Nephron progenitor cell (in vitro differentiated cells): Measurements from ENCODE around the gene RYR3.

Experiments
- DNase-seq: peaks from one replicate; pipeline ENCODE4 v3.0.0; 2021
- H3K27ac Mint-ChIP-seq: 2 replicates; pipeline ENCODE4 v1.8.0; 2021; ENCODE audit warnings: mild to moderate bottlenecking, moderate library complexity, mixed read lengths
- H3K27me3 Mint-ChIP-seq: 2 replicates; pipeline ENCODE4 v1.8.0; 2021; ENCODE audit warnings: mild to moderate bottlenecking, low read depth, mixed read lengths; ENCODE audit not compliant: poor library complexity
- H3K36me3 Mint-ChIP-seq: 2 replicates; pipeline ENCODE4 v1.8.0; 2021; ENCODE audit warnings: low read depth, mixed read lengths
- H3K4me1 Mint-ChIP-seq: 2 replicates; pipeline ENCODE4 v1.8.0; 2021; ENCODE audit warnings: mixed read lengths
- H3K4me3 Mint-ChIP-seq: 2 replicates; pipeline ENCODE4 v1.8.0; 2021; ENCODE audit warnings: mild to moderate bottlenecking, moderate library complexity, mixed read lengths
- H3K9me3 Mint-ChIP-seq: 2 replicates; pipeline ENCODE4 v1.8.0; 2021; ENCODE audit warnings: mild to moderate bottlenecking, moderate library complexity, mixed read lengths
- CTCF ChIP-seq: fragments of 200-600 bp; sonication (generic); IDR thresholded peaks from 2 replicates; pipeline ENCODE4 v1.5.0; 2021; ENCODE audit warnings: antibody characterized with exemption

The RYR3 gene

GRCh38 chr15:33467816-33468163, 157.0 kb downstream of the RYR3 start:
- no peak overlapping the region for H3K4me3 Mint-ChIP-seq

GRCh38 chr15:33468740-33469139, 158.0 kb downstream of the RYR3 start:
- H3K27ac Mint-ChIP-seq = no peak overlapping the region
- TF ChIP-seq CTCF = no peak
- H3K36me3 Mint-ChIP-seq = no peaks in the 10 kb centered on the region
- no peaks in the 10 kb centered on the region for H3K27me3 Mint-ChIP-seq
- no peak overlapping the region for H3K4me3 Mint-ChIP-seq
- no peaks in the 10 kb centered on the region for H3K9me3 Mint-ChIP-seq
- no peaks in the 10 kb centered on the region for H3K4me1 Mint-ChIP-seq
- DNase-seq = no peak

More at GRCh38 chr15:33467816-33468163, 157.0 kb downstream of the RYR3 start:
- Mint-ChIP-seq H3K36me3 (no peaks in the 10 kb centered on the region), H3K9me3 (no peaks in the 10 kb centered on the region), H3K27me3 (no peaks in the 10 kb centered on the region), H3K27ac (no peak overlapping the region), H3K4me1 (no peaks in the 10 kb centered on the region)
- no peak for DNase-seq
- TF ChIP-seq CTCF = no peak

- DNase-seq = no peak
- peaks cover 4% of the 10 kb centered on the region for H3K27me3 Mint-ChIP-seq
These were observed 162.2 kb downstream of the RYR3 start for GRCh38 chr15:33473005-33473404.

GRCh38 chr15:33473714-33474113, 162.9 kb downstream of the RYR3 start:
- Mint-ChIP-seq H3K27ac (no peak overlapping the region), H3K4me3 (no peak overlapping the region), H3K36me3 (no peaks in the 10 kb centered on the region), H3K4me1 (no peaks in the 10 kb centered on the region), H3K27me3 (peaks cover 4% of the 10 kb centered on the region), H3K9me3 (no peaks in the 10 kb centered on the region)
- no peak for DNase-seq
- TF ChIP-seq CTCF = no peak

More at GRCh38 chr15:33473005-33473404, 162.2 kb downstream of the RYR3 start:
- no peaks in the 10 kb centered on the region for H3K36me3 Mint-ChIP-seq
- H3K27ac Mint-ChIP-seq = no peak overlapping the region
- no peak overlapping the region for H3K4me3 Mint-ChIP-seq
- no peaks in the 10 kb centered on the region for H3K9me3 Mint-ChIP-seq
- TF ChIP-seq CTCF = no peak
- H3K4me1 Mint-ChIP-seq = no peaks in the 10 kb centered on the region

- H3K27me3 Mint-ChIP-seq = peaks cover 4% of the 10 kb centered on the region
- no peaks in the 10 kb centered on the region for H3K4me1 Mint-ChIP-seq
- no peaks in the 10 kb centered on the region for H3K36me3 Mint-ChIP-seq
- H3K9me3 Mint-ChIP-seq = peaks cover 4% of the 10 kb centered on the region
- H3K27ac Mint-ChIP-seq = no peak overlapping the region
- DNase-seq = no peak
- no peak overlapping the region for H3K4me3 Mint-ChIP-seq
- no peak for TF ChIP-seq CTCF
These were observed 165.3 kb downstream of the RYR3 start for GRCh38 chr15:33476076-33476475.

- DNase-seq = no peak
- H3K36me3 Mint-ChIP-seq = no peaks in the 10 kb centered on the region
- no peak overlapping the region for H3K4me3 Mint-ChIP-seq
- H3K4me1 Mint-ChIP-seq = no peaks in the 10 kb centered on the region
- H3K9me3 Mint-ChIP-seq = peaks cover 4% of the 10 kb centered on the region
- H3K27ac Mint-ChIP-seq = no peak overlapping the region
- no peak for TF ChIP-seq CTCF
- H3K27me3 Mint-ChIP-seq = peaks cover 4% of the 10 kb centered on the region
These were observed 166.1 kb downstream of the RYR3 start for GRCh38 chr15:33476908-33477307.
